MM.1S (cell line): ENCODE measurements around the gene COX5A.
A peak's percentile ranks its signal among the peaks of the same experiment; 100 is the strongest.

ENCODE experiments used
- DNase-seq: peaks from one replicate; pipeline ENCODE4 v3.0.0-alpha.2; 2015
- H2AFZ ChIP-seq: fragments of 300-600 bp; sonication (generic); 2 replicates; pipeline ENCODE4 v1.6.0; 2016; ENCODE audit warnings: antibody characterized with exemption, low read length
- H3F3A ChIP-seq: fragments of 300-600 bp; sonication (generic); 2 replicates; pipeline ENCODE4 v1.6.1; 2016; ENCODE audit warnings: mild to moderate bottlenecking, antibody characterized with exemption, low read length, moderate library complexity, mixed read lengths; ENCODE audit not compliant: insufficient read depth
- H3K27ac ChIP-seq: fragments of 300-600 bp; sonication (generic); 2 replicates; pipeline ENCODE4 v1.5.1; 2016; ENCODE audit warnings: mild to moderate bottlenecking, low read length
- H3K27me3 ChIP-seq: fragments of 300-600 bp; sonication (generic); replicated peaks from 2 replicates; pipeline ENCODE4 v1.6.0; 2016; ENCODE audit warnings: low read length; ENCODE audit not compliant: insufficient read depth
- H3K36me3 ChIP-seq: fragments of 300-600 bp; sonication (generic); replicated peaks from 2 replicates; pipeline ENCODE4 v1.6.1; 2016; ENCODE audit warnings: mild to moderate bottlenecking, low read length, mixed read lengths; ENCODE audit not compliant: insufficient read depth
- H3K4me1 ChIP-seq: fragments of 300-600 bp; sonication (generic); 2 replicates; pipeline ENCODE4 v1.6.1; 2016; ENCODE audit warnings: low read length, mixed read lengths
- H3K4me2 ChIP-seq: fragments of 300-600 bp; sonication (generic); 2 replicates; pipeline ENCODE4 v1.6.0; 2016; ENCODE audit warnings: low read depth, low read length
- H3K4me3 ChIP-seq: fragments of 300-600 bp; sonication (generic); 2 replicates; pipeline ENCODE4 v1.5.1; 2016; ENCODE audit warnings: low read length, mixed read lengths
- H3K79me2 ChIP-seq: fragments of 300-600 bp; sonication (generic); 2 replicates; pipeline ENCODE4 v1.6.1; 2016; ENCODE audit warnings: mixed run types, low read length, mixed read lengths
- H3K9ac ChIP-seq: fragments of 300-600 bp; sonication (generic); 2 replicates; pipeline ENCODE4 v1.6.1; 2016; ENCODE audit warnings: low read length, mixed read lengths
- H3K9me2 ChIP-seq: fragments of 300-600 bp; sonication (generic); replicated peaks from 2 replicates; pipeline ENCODE4 v1.6.1; 2016; ENCODE audit warnings: mild to moderate bottlenecking, low read length, mixed read lengths; ENCODE audit not compliant: insufficient read depth
- H3K9me3 ChIP-seq: fragments of 300-600 bp; sonication (generic); replicated peaks from 2 replicates; pipeline ENCODE4 v1.6.1; 2016; ENCODE audit warnings: mild to moderate bottlenecking, low read length, mixed read lengths; ENCODE audit not compliant: insufficient read depth
- H4K20me1 ChIP-seq: fragments of 300-600 bp; sonication (generic); 2 replicates; pipeline ENCODE4 v1.6.1; 2016; ENCODE audit warnings: mild to moderate bottlenecking, low read length, moderate library complexity, mixed read lengths; ENCODE audit not compliant: insufficient read depth
- EZH2 ChIP-seq: fragments of 300-600 bp; sonication (generic); optimal IDR thresholded peaks from 2 replicates; pipeline ENCODE3; 2017; ENCODE audit warnings: low read depth, mild to moderate bottlenecking, antibody characterized with exemption, low read length, mixed read lengths
- EZH2phosphoT487 ChIP-seq: fragments of 300-600 bp; sonication (generic); IDR thresholded peaks from 2 replicates; pipeline ENCODE4 v1.6.1; 2018; ENCODE audit warnings: antibody characterized with exemption, low read length
- TF ChIP-seq, protein P1 (sequence below): fragments of 300-600 bp; sonication (generic); IDR thresholded peaks from 2 replicates; pipeline ENCODE4 v1.5.1; 2016; ENCODE audit warnings: antibody characterized with exemption, low read length, mixed read lengths

COX5A gene

DNA sequence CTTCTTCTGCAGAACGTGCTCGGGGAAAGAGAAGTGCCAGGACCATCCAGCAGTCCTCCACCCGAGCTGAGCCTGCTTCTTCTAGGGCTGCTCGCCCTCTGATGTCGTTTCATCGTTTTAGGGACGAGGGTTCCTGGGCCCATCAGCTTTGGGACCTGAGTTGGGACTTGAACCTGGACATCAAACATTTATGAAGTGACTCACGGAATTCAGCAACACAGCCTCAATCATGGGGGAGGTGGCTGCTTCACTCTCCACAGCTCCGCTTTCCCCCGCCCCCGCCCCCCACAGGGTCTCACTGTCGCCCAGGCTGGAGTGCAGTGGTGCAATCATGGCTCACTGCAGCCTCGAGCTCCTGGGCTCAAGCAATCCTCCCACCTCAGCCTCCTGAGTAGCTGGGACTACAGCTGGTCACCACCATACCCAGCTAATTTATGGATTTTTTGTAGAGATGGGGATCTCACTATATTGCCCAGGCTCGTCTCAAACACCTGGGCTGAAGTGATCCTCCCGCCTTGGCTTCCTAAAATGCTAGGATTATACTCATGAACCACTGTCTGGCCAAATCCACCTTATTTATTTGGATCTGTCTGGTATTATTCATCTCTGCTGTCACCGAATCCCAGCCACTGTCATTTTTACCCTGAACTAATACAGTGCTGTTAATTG lies 64.0 kb downstream of the COX5A start:
- Histone ChIP-seq H3K4me2 (peak overlapping the region; percentile 94), H3K36me3 (no peaks in the 10 kb centered on the region), H3K9ac (peak overlapping the region; percentile 63; the same call in 1 of the 2 replicates), H3K4me1 (peaks cover 25% of the 10 kb centered on the region), H3K9me3 (no peaks in the 10 kb centered on the region), H3K9me2 (no peaks in the 10 kb centered on the region), H3K27ac (peak overlapping the region; percentile 5; the same call in 1 of the 2 replicates), H3K27me3 (no peaks in the 10 kb centered on the region), H2AFZ (peak overlapping the region; percentile 98), H3K79me2 (peaks cover 40% of the 10 kb centered on the region), H4K20me1 (0 out of 2 replicates have a peak, but pooled peaks cover 6% of the 10 kb centered on the region), H3F3A (peaks cover 15% of the 10 kb centered on the region), H3K4me3 (peak overlapping the region; percentile 85)
- peak; percentile 30 for DNase-seq
- TF ChIP-seq EZH2phosphoT487 (no peak), EZH2 (no peak)
- TF ChIP-seq, protein P1, sequence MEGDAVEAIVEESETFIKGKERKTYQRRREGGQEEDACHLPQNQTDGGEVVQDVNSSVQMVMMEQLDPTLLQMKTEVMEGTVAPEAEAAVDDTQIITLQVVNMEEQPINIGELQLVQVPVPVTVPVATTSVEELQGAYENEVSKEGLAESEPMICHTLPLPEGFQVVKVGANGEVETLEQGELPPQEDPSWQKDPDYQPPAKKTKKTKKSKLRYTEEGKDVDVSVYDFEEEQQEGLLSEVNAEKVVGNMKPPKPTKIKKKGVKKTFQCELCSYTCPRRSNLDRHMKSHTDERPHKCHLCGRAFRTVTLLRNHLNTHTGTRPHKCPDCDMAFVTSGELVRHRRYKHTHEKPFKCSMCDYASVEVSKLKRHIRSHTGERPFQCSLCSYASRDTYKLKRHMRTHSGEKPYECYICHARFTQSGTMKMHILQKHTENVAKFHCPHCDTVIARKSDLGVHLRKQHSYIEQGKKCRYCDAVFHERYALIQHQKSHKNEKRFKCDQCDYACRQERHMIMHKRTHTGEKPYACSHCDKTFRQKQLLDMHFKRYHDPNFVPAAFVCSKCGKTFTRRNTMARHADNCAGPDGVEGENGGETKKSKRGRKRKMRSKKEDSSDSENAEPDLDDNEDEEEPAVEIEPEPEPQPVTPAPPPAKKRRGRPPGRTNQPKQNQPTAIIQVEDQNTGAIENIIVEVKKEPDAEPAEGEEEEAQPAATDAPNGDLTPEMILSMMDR, result no peak

DNA sequence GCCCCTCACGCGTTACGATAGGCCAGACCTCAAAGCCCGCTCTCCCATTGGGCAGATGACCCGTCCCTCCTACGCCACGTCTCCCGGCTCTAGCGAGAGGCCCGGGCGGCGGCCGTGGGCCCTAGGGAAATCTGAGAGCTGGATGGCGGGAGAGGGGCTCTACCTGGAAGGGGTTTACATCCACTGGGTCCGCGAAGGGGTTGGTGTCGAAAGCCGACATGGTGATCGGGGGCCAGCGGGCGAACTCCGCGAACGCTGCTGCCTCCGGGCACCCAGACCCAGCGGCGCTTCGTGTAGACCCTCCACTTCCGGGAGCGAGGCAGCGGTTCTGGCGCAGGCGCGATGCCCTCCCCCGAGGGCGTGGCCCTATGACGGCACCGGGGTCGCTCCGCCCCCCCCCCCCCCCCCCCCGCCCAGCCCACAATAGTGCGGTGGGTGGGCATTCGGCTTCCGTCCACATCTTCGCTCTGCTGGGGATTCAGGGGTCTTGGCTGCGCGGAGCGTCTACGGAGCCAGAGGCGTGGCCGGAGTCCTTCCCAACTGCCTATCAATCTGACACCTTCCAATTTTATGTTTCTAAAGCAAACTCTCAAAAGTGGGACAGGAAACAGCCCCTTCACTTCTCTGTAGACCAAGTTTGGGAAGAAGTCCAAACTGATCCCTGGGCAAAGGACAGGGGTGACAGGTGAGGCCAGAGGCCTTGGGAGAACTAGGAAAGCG lies 64.7 kb downstream of the COX5A start, which contains the start of gene SCAMP2:
Gene SCAMP2 (minus strand): TSS at position 330 of the 720 bp plus-strand sequence. CDS start 110 bp downstream, at position 220.
- Histone ChIP-seq H3K79me2 (peaks cover 47% of the 10 kb centered on the region), H3K4me3 (peak within 1 kb of the TSS; percentile 85), H3K27me3 (no peaks in the 10 kb centered on the region), H3K4me1 (peaks cover 25% of the 10 kb centered on the region), H3K36me3 (no peaks in the 10 kb centered on the region), H3K9ac (peak within 1 kb of the TSS; percentile 85), H3F3A (peaks cover 15% of the 10 kb centered on the region), H3K4me2 (peak within 1 kb of the TSS; percentile 94), H3K9me2 (no peaks in the 10 kb centered on the region), H3K27ac (peak within 1 kb of the TSS; percentile 62; the same call in 1 of the 2 replicates), H4K20me1 (0 out of 2 replicates have a peak, but pooled peaks cover 6% of the 10 kb centered on the region), H2AFZ (peak within 1 kb of the TSS; percentile 98), H3K9me3 (no peaks in the 10 kb centered on the region)
- peak; percentile 96 for DNase-seq
- TF ChIP-seq, protein P1, result no peak
- TF ChIP-seq EZH2, result no peak
- no peak for TF ChIP-seq EZH2phosphoT487

DNA sequence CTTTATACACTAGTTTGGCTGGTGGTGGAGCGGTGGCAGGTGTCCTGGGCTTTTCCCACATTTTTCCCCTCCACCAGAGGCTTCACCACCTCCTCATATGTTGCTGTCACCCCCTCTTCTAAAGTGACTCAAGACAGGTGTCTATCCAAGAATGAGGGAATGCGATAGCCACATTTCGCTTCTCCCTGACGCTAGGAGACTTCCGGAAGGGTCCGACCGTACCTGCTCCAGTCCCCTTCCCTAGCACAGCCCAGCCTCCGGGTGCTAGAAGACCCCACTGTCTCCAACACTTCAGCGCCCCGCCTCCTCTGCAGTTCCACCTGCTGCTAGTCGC lies 65.2 kb downstream of the COX5A start:
- no peaks in the 10 kb centered on the region for H3K9me2 ChIP-seq
- 0 out of 2 replicates have a peak, but pooled peaks cover 6% of the 10 kb centered on the region for H4K20me1 ChIP-seq
- H3K27ac ChIP-seq, result peak overlapping the region; percentile 62; the same call in 1 of the 2 replicates
- H3K27me3 ChIP-seq, result no peaks in the 10 kb centered on the region
- no peak for TF ChIP-seq EZH2phosphoT487
- TF ChIP-seq EZH2, result no peak
- TF ChIP-seq, protein P1, result no peak
- H3F3A ChIP-seq, result peaks cover 15% of the 10 kb centered on the region
- peak overlapping the region; percentile 81 for H3K4me3 ChIP-seq
- peak overlapping the region; percentile 56 for H3K4me2 ChIP-seq
- H3K79me2 ChIP-seq, result peaks cover 52% of the 10 kb centered on the region
- H3K9me3 ChIP-seq, result no peaks in the 10 kb centered on the region
- no peak for DNase-seq
- H3K36me3 ChIP-seq, result no peaks in the 10 kb centered on the region
- H3K4me1 ChIP-seq, result peaks cover 25% of the 10 kb centered on the region
- peak overlapping the region; percentile 85 for H3K9ac ChIP-seq
- H2AFZ ChIP-seq, result peak overlapping the region; percentile 74; the same call in 1 of the 2 replicates
